KBM-7 (cell line): Measurements from ENCODE around the gene EXTL2.
"Not testable (repeated sequence)": the region's sequence is repeated elsewhere in the genome, so short reads cannot be mapped to it uniquely, and the experiment has no call there.

Experiments used
- DNase-seq: peaks from one replicate; pipeline ENCODE4 v3.0.0-alpha.2; 2015
- in situ Hi-C: fragments of 300-500 bp; cut with MboI; formaldehyde crosslinking; loops from 2 replicates; pipeline ENCODE4 v1.14.3; 2020; ENCODE audit warnings: low sequenced_read_pairs, low pct_unique_long_range_greater_than_20kb, mixed read lengths

The EXTL2 gene, protein sequence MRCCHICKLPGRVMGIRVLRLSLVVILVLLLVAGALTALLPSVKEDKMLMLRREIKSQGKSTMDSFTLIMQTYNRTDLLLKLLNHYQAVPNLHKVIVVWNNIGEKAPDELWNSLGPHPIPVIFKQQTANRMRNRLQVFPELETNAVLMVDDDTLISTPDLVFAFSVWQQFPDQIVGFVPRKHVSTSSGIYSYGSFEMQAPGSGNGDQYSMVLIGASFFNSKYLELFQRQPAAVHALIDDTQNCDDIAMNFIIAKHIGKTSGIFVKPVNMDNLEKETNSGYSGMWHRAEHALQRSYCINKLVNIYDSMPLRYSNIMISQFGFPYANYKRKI

GRCh38 chr1:100894603-100895539 lies at the start of gene EXTL2:
EXTL2 (minus strand) TSS chr1:100894842; CDS start chr1:100888757, 6,085 bp downstream.
- in situ Hi-C loops: loop anchor here (25.0 kb wide), 1 partner anchor 1083 kb away; no protein-coding TSS in a partner anchor
- peak; percentile 91 for DNase-seq

GRCh38 chr1:100943533-100943932 lies 48.9 kb upstream of the EXTL2 start:
- no peak for DNase-seq
- in situ Hi-C loops: loop anchor here (25.0 kb wide), 1 partner anchor 319 kb away; no protein-coding TSS in a partner anchor

GRCh38 chr1:100942304-100943046 lies 47.8 kb upstream of the EXTL2 start:
- no peak for DNase-seq
- in situ Hi-C loops: loop anchor here (25.0 kb wide), 1 partner anchor 320 kb away; no protein-coding TSS in a partner anchor

DNA sequence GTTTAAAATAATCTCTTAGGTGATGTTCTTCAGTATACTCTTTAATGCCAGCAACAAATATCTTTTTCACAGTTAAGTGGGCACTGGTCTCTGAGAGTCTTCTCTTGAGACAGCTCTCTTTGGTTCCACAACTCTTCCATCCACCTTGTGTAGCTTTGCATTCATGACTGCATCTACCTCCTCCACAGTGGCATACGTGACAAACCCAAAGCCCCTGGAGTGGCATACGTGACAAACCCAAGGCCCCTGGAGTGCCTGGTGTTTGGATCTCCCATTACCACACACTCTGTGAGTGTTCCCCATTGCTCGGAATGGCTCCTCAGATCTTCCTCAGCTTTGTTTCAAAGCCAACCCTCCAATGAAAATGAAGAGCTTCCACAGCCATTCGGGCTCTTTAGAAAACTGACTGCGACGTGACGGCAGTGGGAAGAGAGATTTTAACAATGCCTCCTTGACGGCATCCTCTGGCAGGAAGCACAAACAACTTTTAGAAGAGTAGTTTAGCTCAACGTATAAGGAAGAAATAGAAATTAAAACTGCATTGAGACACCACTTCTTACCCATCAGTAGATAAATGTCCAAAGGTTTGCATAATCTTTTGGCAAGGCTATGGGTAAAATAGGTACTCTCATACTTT lies 47.1 kb upstream of the EXTL2 start:
- in situ Hi-C loops: loop anchor here (25.0 kb wide), 1 partner anchor 321 kb away; no protein-coding TSS in a partner anchor
- DNase-seq: no peak

GRCh38 chr1:100941098-100941527 lies 46.5 kb upstream of the EXTL2 start:
- in situ Hi-C loops: loop anchor here (25.0 kb wide), 1 partner anchor 321 kb away; no protein-coding TSS in a partner anchor

DNA sequence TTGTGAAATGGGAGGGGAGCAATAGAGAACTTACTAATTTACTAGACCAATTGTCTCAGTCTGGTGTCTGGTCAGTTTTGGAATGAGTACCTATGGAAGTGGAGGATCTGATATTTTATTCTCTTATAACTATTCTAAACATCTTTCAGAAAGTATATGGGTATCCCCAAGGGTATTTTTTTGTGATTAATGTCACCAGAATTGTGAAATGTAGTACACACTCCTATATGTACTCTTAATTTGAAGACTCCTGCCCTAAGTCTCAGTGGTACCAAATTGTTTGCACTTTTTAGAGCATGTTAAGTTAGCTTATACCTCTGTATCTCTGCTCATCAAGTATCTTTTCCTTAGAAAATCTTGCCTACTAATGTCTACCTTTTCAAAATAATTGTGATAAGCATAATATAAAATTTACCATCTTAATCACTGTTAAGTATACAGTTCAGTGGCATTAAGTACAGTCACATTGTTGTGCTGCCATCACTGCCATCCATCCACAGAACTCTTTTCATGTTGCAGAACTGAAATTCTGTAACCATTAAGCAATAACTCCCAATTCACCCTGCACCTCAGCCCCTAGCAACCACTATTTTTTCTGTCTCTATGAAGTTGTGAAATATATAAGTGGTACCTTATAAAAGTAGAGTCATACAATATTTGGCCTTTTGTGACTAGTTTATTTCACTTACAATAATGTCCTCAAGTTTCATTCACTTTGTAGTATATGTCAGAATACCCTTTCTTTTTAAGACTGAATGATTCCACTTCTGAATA lies 41.7 kb upstream of the EXTL2 start:
- in situ Hi-C loops: loop anchor here (25.0 kb wide), 1 partner anchor 326 kb away; no protein-coding TSS in a partner anchor
- DNase-seq: no peak

More at GRCh38 chr1:100941098-100941527, 46.5 kb upstream of the EXTL2 start:
- DNase-seq: no peak

DNA sequence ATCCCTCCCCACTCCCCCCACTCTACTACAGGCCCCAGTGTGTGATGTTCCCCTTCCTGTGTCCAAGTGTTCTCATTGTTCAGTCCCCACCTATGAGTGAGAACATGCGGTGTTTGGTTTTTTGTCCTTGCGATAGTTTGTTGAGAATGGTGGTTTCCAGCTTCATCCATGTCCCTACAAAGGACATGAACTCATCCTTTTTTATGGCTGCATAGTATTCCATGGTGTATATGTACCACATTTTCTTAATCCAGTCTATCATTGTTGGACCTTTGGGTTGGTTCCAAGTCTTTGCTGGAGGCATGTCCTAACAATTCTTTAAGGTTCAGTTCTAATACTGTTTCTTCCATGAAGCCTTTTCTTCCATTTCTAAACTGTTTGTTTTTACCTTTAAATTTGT lies 38.9 kb upstream of the EXTL2 start:
- not testable (repeated sequence) for DNase-seq
- in situ Hi-C loops: loop anchor here (25.0 kb wide), 1 partner anchor 329 kb away; no protein-coding TSS in a partner anchor

DNA sequence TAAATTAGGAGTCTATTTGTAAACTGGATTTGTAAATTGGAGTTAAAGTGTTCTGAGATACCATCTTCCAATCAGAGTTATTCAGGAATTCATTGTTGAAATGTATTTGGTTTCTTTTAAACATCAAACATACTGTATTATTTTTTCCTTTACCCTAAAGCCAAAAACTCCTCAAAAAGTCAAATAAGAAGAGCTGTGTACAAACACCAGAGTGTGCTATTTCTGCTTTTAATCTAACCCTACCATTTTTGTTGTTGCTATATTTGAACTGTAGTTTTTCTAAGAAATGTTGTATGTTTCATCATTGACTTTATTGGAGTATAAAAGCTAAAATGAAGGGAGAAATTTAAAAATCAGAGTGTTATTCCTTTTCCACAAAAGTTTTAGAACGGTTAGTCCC lies 37.1 kb upstream of the EXTL2 start:
- in situ Hi-C loops: loop anchor here (25.0 kb wide), 1 partner anchor 331 kb away; no protein-coding TSS in a partner anchor
- DNase-seq: no peak

DNA sequence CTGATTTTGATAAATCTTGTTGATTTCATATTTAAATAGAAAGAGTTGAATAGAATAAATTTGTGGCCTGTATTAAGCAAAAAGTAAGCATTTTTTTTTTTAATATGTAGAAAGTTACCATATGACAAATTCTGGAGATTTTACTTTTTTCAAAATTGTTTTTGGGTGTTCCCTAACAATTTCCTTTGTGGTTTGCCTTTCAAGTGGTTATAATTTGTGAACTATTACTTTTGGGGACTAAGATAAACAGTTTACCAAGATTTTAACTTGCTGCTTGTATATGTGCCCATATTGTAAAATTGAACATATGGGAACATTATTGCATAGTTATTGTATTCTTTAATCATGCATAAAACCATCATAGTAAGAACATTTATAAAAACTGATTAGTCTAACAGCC lies 35.9 kb upstream of the EXTL2 start:
- in situ Hi-C loops: loop anchor here (25.0 kb wide), 1 partner anchor 332 kb away; no protein-coding TSS in a partner anchor
- no peak for DNase-seq

DNA sequence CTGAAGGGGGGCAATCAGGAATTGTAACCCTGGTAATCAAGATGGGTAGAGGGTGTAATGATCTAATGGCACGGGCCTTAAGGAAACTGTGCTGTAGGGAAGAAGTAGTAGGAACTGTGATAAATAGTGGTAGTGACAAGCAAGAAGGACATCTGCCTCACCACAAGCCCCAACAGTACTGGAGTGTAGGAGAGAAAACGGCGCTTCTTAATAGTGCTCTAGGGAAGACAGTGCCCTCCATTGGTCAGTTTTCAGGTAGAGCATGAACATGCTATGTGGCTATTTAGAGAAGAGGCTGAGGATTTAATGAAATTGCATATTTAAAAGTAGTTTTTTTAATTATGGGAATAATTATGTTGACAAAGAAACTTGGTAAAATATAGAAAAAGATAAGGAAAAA lies 33.5 kb upstream of the EXTL2 start:
- DNase-seq: no peak
- in situ Hi-C loops: loop anchor here (25.0 kb wide), 1 partner anchor 334 kb away; no protein-coding TSS in a partner anchor

- DNase-seq: peak; percentile 8
- in situ Hi-C loops: loop anchor here (25.0 kb wide), 1 partner anchor 335 kb away; no protein-coding TSS in a partner anchor
Measured at GRCh38 chr1:100927276-100927675, 32.6 kb upstream of the EXTL2 start.

DNA sequence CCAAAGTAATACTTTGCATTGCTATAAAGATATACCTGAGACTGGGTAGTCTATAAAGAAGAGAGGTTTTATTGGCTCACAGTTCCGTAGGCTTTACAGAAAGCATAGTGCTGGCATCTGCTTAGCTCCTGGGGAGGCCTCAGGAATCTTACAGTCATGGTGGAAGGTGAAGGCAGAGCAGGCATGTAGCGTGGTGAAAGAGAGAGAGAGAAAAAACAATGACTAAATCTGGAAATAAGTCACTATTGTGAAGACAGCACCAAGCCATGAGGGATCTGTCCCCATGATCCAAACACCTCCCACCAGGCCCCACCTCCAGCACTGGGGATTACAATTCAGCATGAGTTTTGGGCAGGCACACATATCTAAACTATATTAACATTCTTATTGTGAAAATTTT lies 31.6 kb upstream of the EXTL2 start:
- no peak for DNase-seq
- in situ Hi-C loops: loop anchor here (25.0 kb wide), 1 partner anchor 336 kb away; no protein-coding TSS in a partner anchor

- in situ Hi-C loops: loop anchor here (25.0 kb wide), 1 partner anchor 337 kb away; no protein-coding TSS in a partner anchor
- no peak for DNase-seq
Measured at GRCh38 chr1:100924991-100925390, 30.3 kb upstream of the EXTL2 start.

DNA sequence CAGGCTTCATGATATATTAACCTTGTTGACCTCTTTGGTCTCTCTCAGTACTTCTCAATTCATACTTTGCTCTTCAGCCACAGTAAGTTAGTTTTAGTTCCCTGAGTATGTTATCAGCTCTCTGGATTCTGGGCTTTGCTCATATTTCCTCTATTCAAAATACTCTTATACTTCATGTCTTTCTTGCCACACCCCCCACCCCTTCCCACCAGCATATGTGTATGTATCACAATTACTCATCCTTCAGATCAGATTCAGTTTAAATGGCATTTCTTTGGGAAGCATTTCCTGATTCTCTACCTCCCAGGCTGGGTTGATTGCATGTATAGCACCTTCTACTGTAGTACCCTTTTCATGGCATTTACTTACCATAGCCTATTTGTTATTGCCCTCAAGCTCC lies 29.6 kb upstream of the EXTL2 start:
- in situ Hi-C loops: no loop called here

DNA sequence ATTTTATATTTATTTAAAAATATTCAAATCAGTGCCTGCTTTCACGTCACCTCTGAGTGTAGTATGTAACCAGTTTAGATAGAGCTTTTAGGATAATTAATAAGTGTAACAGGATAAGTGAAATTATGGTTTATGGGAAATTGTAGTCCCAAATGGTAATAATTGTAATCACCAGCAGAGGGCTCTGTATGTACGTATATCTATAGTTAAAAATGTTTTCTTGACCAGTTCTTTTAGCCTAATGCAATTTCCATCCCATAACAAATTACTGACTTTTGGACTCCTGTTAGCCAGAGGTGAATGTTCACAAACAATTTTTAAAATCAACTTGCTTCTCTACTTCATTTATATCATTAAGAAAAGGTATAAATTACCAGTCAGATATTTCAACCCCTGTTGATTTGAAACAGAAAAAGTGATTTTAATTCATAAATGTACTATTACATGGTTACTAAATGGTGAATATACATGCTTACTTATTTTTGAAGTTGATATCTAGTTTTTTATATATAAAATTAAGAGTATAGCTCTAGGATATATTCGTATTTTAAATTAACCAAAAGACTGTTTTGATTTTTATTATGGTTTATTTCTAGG lies 26.6 kb upstream of the EXTL2 start:
- DNase-seq: peak; percentile 74
- in situ Hi-C loops: no loop called here

More for the DNA sequence above, 29.6 kb upstream of the EXTL2 start:
- no peak for DNase-seq

- DNase-seq: no peak
- in situ Hi-C loops: no loop called here
Measured at GRCh38 chr1:100912019-100912418, 17.4 kb upstream of the EXTL2 start.

- in situ Hi-C loops: no loop called here
Measured at GRCh38 chr1:100909018-100909417, 14.4 kb upstream of the EXTL2 start.

More at GRCh38 chr1:100909018-100909417, 14.4 kb upstream of the EXTL2 start:
- DNase-seq: no peak
